Stimulated activated naive B cell treated with anti-CD40 and anti-IgM and Interleukin-4, amounts not matched to agents 10 μg/mL and 1 μg/mL and 100 μg/mL, for 72 hours (primary cell): Measurements from ENCODE around the gene AOX1.
"Not testable (repeated sequence)": the region's sequence is repeated elsewhere in the genome, so short reads cannot be mapped to it uniquely, and the experiment has no call there.

Experiments used
- ATAC-seq, 2 donors: fragments of 150-1000 bp; cut with Tn5 transposase; replicated peaks; 2 replicates each; pipeline ENCODE4 v1.10.0; 2021; ENCODE audit warnings: moderate library complexity in 1 of 2
- DNase-seq: peaks from one replicate; pipeline ENCODE4 v3.0.0; 2021
- H3K27ac Mint-ChIP-seq: one replicate; pipeline ENCODE4 v1.8.0; 2022; ENCODE audit warnings: mild to moderate bottlenecking, mixed read lengths
- H3K27me3 Mint-ChIP-seq, 2 donors: one replicate each; pipeline ENCODE4 v1.8.0; 2022; ENCODE audit warnings: mixed read lengths in 2 of 2
- H3K36me3 Mint-ChIP-seq, 2 donors: one replicate each; pipeline ENCODE4 v1.8.0; 2022; ENCODE audit warnings: mixed read lengths in 2 of 2, mild to moderate bottlenecking in 1 of 2
- H3K4me1 Mint-ChIP-seq, 2 donors: one replicate each; pipeline ENCODE4 v1.8.0; 2022; ENCODE audit warnings: mixed read lengths in 2 of 2, mild to moderate bottlenecking in 1 of 2
- H3K4me3 Mint-ChIP-seq, 2 donors: one replicate each; pipeline ENCODE4 v1.8.0; 2022; ENCODE audit warnings: mild to moderate bottlenecking in 2 of 2, mixed read lengths in 2 of 2, moderate library complexity in 1 of 2
- H3K9me3 Mint-ChIP-seq, 2 donors: one replicate each; pipeline ENCODE4 v1.8.0; 2022; ENCODE audit warnings: mixed read lengths in 2 of 2, mild to moderate bottlenecking in 1 of 2

The AOX1 gene

GRCh38 chr2:200627110-200627770 lies 41.4 kb downstream of the AOX1 start:
- Mint-ChIP-seq H3K36me3 (no peaks in the 10 kb centered on the region), H3K4me1 (no peaks in the 10 kb centered on the region), H3K27me3 (peaks cover 0 to 4% of the 10 kb centered on the region in 2 donors), H3K27ac (no peak overlapping the region), H3K9me3 (no peaks in the 10 kb centered on the region), H3K4me3 (no peak overlapping the region)
- ATAC-seq (no peak), DNase-seq (no peak)

GRCh38 chr2:200628461-200628860 lies 42.6 kb downstream of the AOX1 start:
- not testable (repeated sequence) for H3K27ac Mint-ChIP-seq, H3K27me3 Mint-ChIP-seq, H3K4me3 Mint-ChIP-seq, H3K9me3 Mint-ChIP-seq, H3K36me3 Mint-ChIP-seq, H3K4me1 Mint-ChIP-seq, ATAC-seq, DNase-seq

- H3K27me3 Mint-ChIP-seq = peaks cover 0 to 4% of the 10 kb centered on the region in 2 donors
- peaks cover 0 to 4% of the 10 kb centered on the region in 2 donors for H3K9me3 Mint-ChIP-seq
- no peaks in the 10 kb centered on the region for H3K4me1 Mint-ChIP-seq
- no peak overlapping the region for H3K4me3 Mint-ChIP-seq
- DNase-seq = no peak
- H3K27ac Mint-ChIP-seq = no peak overlapping the region
- ATAC-seq = no peak
- H3K36me3 Mint-ChIP-seq = peaks cover 0 to 4% of the 10 kb centered on the region in 2 donors
These were observed 45.5 kb downstream of the AOX1 start for GRCh38 chr2:200631287-200631686.

GRCh38 chr2:200634231-200634964 lies 48.6 kb downstream of the AOX1 start:
- H3K4me1 Mint-ChIP-seq = no peaks in the 10 kb centered on the region
- peaks cover 0 to 4% of the 10 kb centered on the region in 2 donors for H3K9me3 Mint-ChIP-seq
- peaks cover 0 to 4% of the 10 kb centered on the region in 2 donors for H3K36me3 Mint-ChIP-seq
- DNase-seq (no peak), ATAC-seq (no peak)
- H3K27me3 Mint-ChIP-seq = no peaks in the 10 kb centered on the region
- H3K27ac Mint-ChIP-seq = no peak overlapping the region
- H3K4me3 Mint-ChIP-seq = no peak overlapping the region

- DNase-seq (no peak), ATAC-seq (no peak)
- no peaks in the 10 kb centered on the region for H3K27me3 Mint-ChIP-seq
- H3K4me3 Mint-ChIP-seq = no peak overlapping the region
- H3K9me3 Mint-ChIP-seq = peaks cover 0 to 4% of the 10 kb centered on the region in 2 donors
- no peaks in the 10 kb centered on the region for H3K4me1 Mint-ChIP-seq
- H3K36me3 Mint-ChIP-seq = peaks cover 0 to 4% of the 10 kb centered on the region in 2 donors
- H3K27ac Mint-ChIP-seq = no peak overlapping the region
These were observed 49.4 kb downstream of the AOX1 start for GRCh38 chr2:200635251-200635650.

GRCh38 chr2:200637901-200638300 lies 52.1 kb downstream of the AOX1 start:
- Mint-ChIP-seq H3K36me3 (peaks cover 0 to 4% of the 10 kb centered on the region in 2 donors), H3K27ac (no peak overlapping the region), H3K9me3 (peaks cover 0 to 3% of the 10 kb centered on the region in 2 donors), H3K27me3 (no peaks in the 10 kb centered on the region), H3K4me3 (no peak overlapping the region), H3K4me1 (no peaks in the 10 kb centered on the region)
- ATAC-seq (no peak), DNase-seq (no peak)

GRCh38 chr2:200640176-200640575 lies 54.4 kb downstream of the AOX1 start:
- H3K9me3 Mint-ChIP-seq = no peaks in the 10 kb centered on the region
- no peaks in the 10 kb centered on the region for H3K36me3 Mint-ChIP-seq
- no peak for DNase-seq

GRCh38 chr2:200640901-200641300 lies 55.1 kb downstream of the AOX1 start:
- Mint-ChIP-seq H3K27ac (no peak overlapping the region), H3K36me3 (no peaks in the 10 kb centered on the region), H3K27me3 (no peaks in the 10 kb centered on the region), H3K4me3 (no peak overlapping the region), H3K4me1 (no peaks in the 10 kb centered on the region), H3K9me3 (no peaks in the 10 kb centered on the region)
- no peak for ATAC-seq
- no peak for DNase-seq

More at GRCh38 chr2:200640176-200640575, 54.4 kb downstream of the AOX1 start:
- Mint-ChIP-seq H3K27me3 (no peaks in the 10 kb centered on the region), H3K4me3 (no peak overlapping the region), H3K27ac (no peak overlapping the region), H3K4me1 (no peaks in the 10 kb centered on the region)
- ATAC-seq = no peak

GRCh38 chr2:200648518-200649281 lies 62.9 kb downstream of the AOX1 start:
- H3K4me1 Mint-ChIP-seq, H3K27ac Mint-ChIP-seq, DNase-seq, H3K27me3 Mint-ChIP-seq, H3K9me3 Mint-ChIP-seq, ATAC-seq, H3K36me3 Mint-ChIP-seq, H3K4me3 Mint-ChIP-seq: not testable (repeated sequence)

GRCh38 chr2:200649724-200650123 lies 63.9 kb downstream of the AOX1 start:
- peaks cover 3 to 7% of the 10 kb centered on the region in 2 donors for H3K27me3 Mint-ChIP-seq
- no peaks in the 10 kb centered on the region for H3K9me3 Mint-ChIP-seq
- no peaks in the 10 kb centered on the region for H3K36me3 Mint-ChIP-seq
- H3K4me1 Mint-ChIP-seq = no peaks in the 10 kb centered on the region
- DNase-seq (no peak), ATAC-seq (no peak)
- H3K27ac Mint-ChIP-seq = no peak overlapping the region
- no peak overlapping the region for H3K4me3 Mint-ChIP-seq

GRCh38 chr2:200650195-200650594 lies 64.4 kb downstream of the AOX1 start:
- Mint-ChIP-seq H3K27ac (no peak overlapping the region), H3K36me3 (no peaks in the 10 kb centered on the region), H3K4me3 (no peak overlapping the region), H3K9me3 (no peaks in the 10 kb centered on the region), H3K4me1 (no peaks in the 10 kb centered on the region), H3K27me3 (peaks cover 3 to 7% of the 10 kb centered on the region in 2 donors)
- ATAC-seq (no peak), DNase-seq (no peak)

- Mint-ChIP-seq H3K27me3 (peaks cover 3 to 7% of the 10 kb centered on the region in 2 donors), H3K27ac (no peak overlapping the region), H3K9me3 (no peaks in the 10 kb centered on the region), H3K4me3 (no peak overlapping the region), H3K36me3 (no peaks in the 10 kb centered on the region), H3K4me1 (no peaks in the 10 kb centered on the region)
- no peak for DNase-seq
- ATAC-seq = no peak
These were observed 66.3 kb downstream of the AOX1 start for GRCh38 chr2:200652158-200652557.

- no peaks in the 10 kb centered on the region for H3K9me3 Mint-ChIP-seq
- H3K27ac Mint-ChIP-seq = no peak overlapping the region
- no peak for ATAC-seq
- no peaks in the 10 kb centered on the region for H3K36me3 Mint-ChIP-seq
- no peak overlapping the region for H3K4me3 Mint-ChIP-seq
- H3K4me1 Mint-ChIP-seq = no peaks in the 10 kb centered on the region
- DNase-seq = no peak
- H3K27me3 Mint-ChIP-seq = peaks cover 3 to 7% of the 10 kb centered on the region in 2 donors
These were observed 67.2 kb downstream of the AOX1 start for GRCh38 chr2:200653021-200653420.

GRCh38 chr2:200654823-200655222 lies 69.0 kb downstream of the AOX1 start:
- Mint-ChIP-seq H3K4me1 (no peaks in the 10 kb centered on the region), H3K4me3 (no peak overlapping the region), H3K27me3 (peaks cover 3 to 4% of the 10 kb centered on the region in 2 donors), H3K27ac (no peak overlapping the region), H3K9me3 (no peaks in the 10 kb centered on the region), H3K36me3 (no peaks in the 10 kb centered on the region)
- no peak for ATAC-seq
- no peak for DNase-seq
